ENCODE results near the gene LAMB3.

- no peak for TF ChIP-seq CTCF (IDR thresholded peaks at IDR 0.05; ENCODE audit: insufficient read depth, low read length, poor library complexity, severe bottlenecking)
- no peak for TF ChIP-seq EZH2phosphoT487 (conservative IDR thresholded peaks at IDR 0.05; ENCODE audit: low read length)
Observed at GRCh38 chr1:209689477-209689876, 37.3 kb upstream of the LAMB3 start.

Measured in SU-DHL-6 (cell line).